Erythroblast (primary cell): ENCODE results near the gene GNB1L.

ENCODE experiments used
- GATA1 ChIP-seq: IDR thresholded peaks from 2 replicates; pipeline ENCODE4 v1.6.1; 2011; ENCODE audit warnings: low read depth, mild to moderate bottlenecking, control low read depth, low read length, moderate library complexity
- POLR2A ChIP-seq: IDR thresholded peaks from 2 replicates; pipeline ENCODE4 v1.6.1; 2011; ENCODE audit warnings: mild to moderate bottlenecking, low read length

DNA sequence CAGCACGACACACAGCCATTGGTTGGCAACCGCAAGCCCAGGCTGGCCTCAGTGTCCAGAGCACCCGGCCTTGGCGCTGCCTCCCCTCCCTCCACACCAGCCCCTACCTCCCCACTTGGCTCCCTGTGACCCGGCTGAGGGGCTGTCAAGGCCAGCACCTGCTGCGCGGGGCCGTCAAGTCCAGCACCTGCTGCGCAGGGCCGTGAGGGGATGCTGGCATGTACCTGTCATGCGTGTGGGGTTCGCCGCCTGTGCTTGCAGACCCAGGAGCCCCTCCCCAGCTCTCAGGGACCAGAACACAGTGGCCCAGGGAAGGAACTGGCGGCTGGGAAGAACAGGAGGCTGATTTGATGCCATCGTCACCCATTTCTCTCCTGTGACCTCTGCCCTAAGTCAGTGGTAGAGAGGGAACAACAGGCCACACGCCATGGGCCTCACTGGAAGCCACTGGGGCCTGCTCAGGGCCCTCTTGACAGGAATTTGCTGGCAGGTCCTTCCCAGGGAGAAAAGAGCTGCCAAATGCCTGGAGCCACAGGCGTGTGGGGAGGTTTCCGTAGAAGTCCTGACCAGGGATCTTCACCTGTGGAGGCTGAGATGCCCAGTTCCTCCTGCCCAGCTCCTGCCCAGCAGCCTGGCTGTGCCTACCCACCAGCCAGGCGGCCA, 56.5 kb downstream of the GNB1L start:
- TF ChIP-seq POLR2A (no peak), GATA1 (no peak)
